ENCODE measurements around the gene IGF1R. TPM values are rescaled to one million over a fixed set of nuclear protein-coding genes. Genes with fewer than 3 reads are reported as not detected.

Gene IGF1R
- total RNA-seq, 2 donors from 2014 or later: 115 to 119 TPM

DNA sequence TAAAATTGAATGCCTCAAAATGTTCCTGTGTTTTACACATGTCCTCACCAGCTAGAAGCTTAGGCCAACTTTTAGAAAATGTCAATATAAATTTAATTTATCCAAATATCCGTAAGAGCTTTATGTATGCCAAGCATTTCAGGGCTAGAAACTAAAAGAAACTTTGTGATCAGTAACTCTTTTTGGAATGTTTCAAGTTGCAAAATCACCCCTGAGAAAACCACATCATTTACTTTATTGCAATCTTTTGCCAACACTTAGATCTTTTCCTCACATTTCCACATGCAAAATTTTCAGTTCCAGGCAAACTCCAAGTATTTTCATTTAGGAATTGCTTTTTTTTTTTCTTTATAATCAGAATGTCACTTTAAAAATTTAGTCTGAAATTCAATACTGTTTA lies 20.1 kb upstream of the IGF1R start:
- DNase-seq: no peak
- Histone ChIP-seq H3K4me3 (ENCODE audit: low read length) (no peak overlapping the region), H3K27ac (ENCODE audit: low read depth, low read length) (no peak overlapping the region), H3K9ac (ENCODE audit: extremely low read depth, low read length, poor library complexity, severe bottlenecking) (no peak overlapping the region), H3K36me3 (ENCODE audit: control insufficient read depth, insufficient read depth, low read length) (no peaks in the 10 kb centered on the region), H3K27me3 (ENCODE audit: control insufficient read depth, insufficient read depth, low read length, poor library complexity, severe bottlenecking) (no peaks in the 10 kb centered on the region), H3K9me3 (ENCODE audit: control insufficient read depth, low read length) (no peaks in the 10 kb centered on the region), H3K4me1 (ENCODE audit: control insufficient read depth, insufficient read depth, low read length) (no peaks in the 10 kb centered on the region)
- Mint-ChIP-seq H3K36me3 (ENCODE audit: low read depth) (no peaks in the 10 kb centered on the region), H3K4me3 (no peak overlapping the region), H3K9me3 (no peaks in the 10 kb centered on the region), H3K27ac (no peak overlapping the region), H3K4me1 (no peaks in the 10 kb centered on the region), H3K27me3 (ENCODE audit: insufficient read depth) (no peaks in the 10 kb centered on the region)
- WGBS, 2 experiments (ENCODE audit: insufficient coverage in 1 of 2, insufficient read length in 1 of 2): 86 to 91% methylated on average over 1 of the region's 1 CpG
- TF ChIP-seq, protein P1, sequence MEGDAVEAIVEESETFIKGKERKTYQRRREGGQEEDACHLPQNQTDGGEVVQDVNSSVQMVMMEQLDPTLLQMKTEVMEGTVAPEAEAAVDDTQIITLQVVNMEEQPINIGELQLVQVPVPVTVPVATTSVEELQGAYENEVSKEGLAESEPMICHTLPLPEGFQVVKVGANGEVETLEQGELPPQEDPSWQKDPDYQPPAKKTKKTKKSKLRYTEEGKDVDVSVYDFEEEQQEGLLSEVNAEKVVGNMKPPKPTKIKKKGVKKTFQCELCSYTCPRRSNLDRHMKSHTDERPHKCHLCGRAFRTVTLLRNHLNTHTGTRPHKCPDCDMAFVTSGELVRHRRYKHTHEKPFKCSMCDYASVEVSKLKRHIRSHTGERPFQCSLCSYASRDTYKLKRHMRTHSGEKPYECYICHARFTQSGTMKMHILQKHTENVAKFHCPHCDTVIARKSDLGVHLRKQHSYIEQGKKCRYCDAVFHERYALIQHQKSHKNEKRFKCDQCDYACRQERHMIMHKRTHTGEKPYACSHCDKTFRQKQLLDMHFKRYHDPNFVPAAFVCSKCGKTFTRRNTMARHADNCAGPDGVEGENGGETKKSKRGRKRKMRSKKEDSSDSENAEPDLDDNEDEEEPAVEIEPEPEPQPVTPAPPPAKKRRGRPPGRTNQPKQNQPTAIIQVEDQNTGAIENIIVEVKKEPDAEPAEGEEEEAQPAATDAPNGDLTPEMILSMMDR (conservative IDR thresholded peaks at IDR 0.05): no peak

DNA sequence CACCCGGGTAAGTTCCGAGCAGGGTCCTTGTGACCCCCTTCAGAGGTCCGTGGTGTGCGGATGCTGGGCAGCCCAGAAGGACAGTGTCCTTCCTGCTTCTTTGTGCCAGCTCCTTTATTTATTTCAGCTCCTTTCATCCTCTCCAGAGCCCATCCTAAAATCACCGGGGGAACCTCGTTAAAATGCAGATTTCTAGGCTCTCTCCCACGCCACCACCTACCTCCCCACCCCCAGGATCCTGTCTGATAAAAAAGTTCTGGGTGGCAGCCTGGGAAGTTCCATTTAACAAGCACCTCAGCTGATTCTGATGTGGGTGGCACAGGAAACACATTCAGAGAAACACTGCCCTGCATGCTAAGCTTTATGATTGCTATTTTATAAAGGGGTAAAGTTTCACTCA lies 12.5 kb upstream of the IGF1R start:
- H3K4me1 ChIP-seq (ENCODE audit: control insufficient read depth, insufficient read depth, low read length): no peaks in the 10 kb centered on the region
- H3K36me3 ChIP-seq (ENCODE audit: control insufficient read depth, insufficient read depth, low read length): no peaks in the 10 kb centered on the region
- 67 to 75% methylated on average over 4 to 7 of the region's 7 CpGs for WGBS, 2 experiments (ENCODE audit: insufficient coverage in 1 of 2, insufficient read length in 1 of 2)
- no peaks in the 10 kb centered on the region for H3K9me3 ChIP-seq (ENCODE audit: control insufficient read depth, low read length)
- Mint-ChIP-seq H3K27me3 (ENCODE audit: insufficient read depth) (peaks cover 16% of the 10 kb centered on the region), H3K4me1 (peaks cover 4% of the 10 kb centered on the region), H3K4me3 (no peak overlapping the region), H3K36me3 (ENCODE audit: low read depth) (no peaks in the 10 kb centered on the region), H3K27ac (no peak overlapping the region), H3K9me3 (no peaks in the 10 kb centered on the region)
- TF ChIP-seq, protein P1 (conservative IDR thresholded peaks at IDR 0.05): no peak
- no peak overlapping the region for H3K27ac ChIP-seq (ENCODE audit: low read depth, low read length)
- no peaks in the 10 kb centered on the region for H3K27me3 ChIP-seq (ENCODE audit: control insufficient read depth, insufficient read depth, low read length, poor library complexity, severe bottlenecking)
- no peak overlapping the region for H3K4me3 ChIP-seq (ENCODE audit: low read length)
- DNase-seq: no peak
- no peak overlapping the region for H3K9ac ChIP-seq (ENCODE audit: extremely low read depth, low read length, poor library complexity, severe bottlenecking)

DNA sequence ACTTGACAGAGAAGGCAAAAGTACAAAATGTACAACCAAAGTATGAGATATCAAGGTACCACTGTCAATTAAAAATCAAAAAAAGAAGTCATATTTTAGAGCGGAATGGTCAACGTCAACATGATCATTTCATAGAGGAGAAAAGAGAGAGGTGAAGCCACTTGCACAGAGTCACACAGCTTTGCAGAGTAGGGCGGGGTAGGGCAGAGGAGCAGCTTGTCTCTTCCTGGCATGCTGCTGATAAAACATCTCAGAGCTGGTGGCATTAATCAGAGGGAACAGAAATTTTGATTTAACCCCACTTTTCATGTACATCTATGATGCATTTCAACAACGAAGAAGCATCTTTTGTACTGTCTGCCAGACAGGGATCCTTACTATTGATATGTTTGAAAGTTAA lies 5.2 kb upstream of the IGF1R start:
- Mint-ChIP-seq H3K4me1 (no peaks in the 10 kb centered on the region), H3K27ac (no peak overlapping the region), H3K36me3 (ENCODE audit: low read depth) (no peaks in the 10 kb centered on the region), H3K4me3 (no peak overlapping the region), H3K9me3 (no peaks in the 10 kb centered on the region), H3K27me3 (ENCODE audit: insufficient read depth) (peaks cover 8% of the 10 kb centered on the region)
- H3K9ac ChIP-seq (ENCODE audit: extremely low read depth, low read length, poor library complexity, severe bottlenecking): no peak overlapping the region
- H3K27ac ChIP-seq (ENCODE audit: low read depth, low read length): no peak overlapping the region
- no peak overlapping the region for H3K4me3 ChIP-seq (ENCODE audit: low read length)
- TF ChIP-seq, protein P1 (conservative IDR thresholded peaks at IDR 0.05): no peak
- no peaks in the 10 kb centered on the region for H3K9me3 ChIP-seq (ENCODE audit: control insufficient read depth, low read length)
- no peak for DNase-seq
- 95 to 97% methylated on average over 3 to 4 of the region's 4 CpGs for WGBS, 2 experiments (ENCODE audit: insufficient coverage in 1 of 2, insufficient read length in 1 of 2)
- no peaks in the 10 kb centered on the region for H3K36me3 ChIP-seq (ENCODE audit: control insufficient read depth, insufficient read depth, low read length)
- peaks cover 9% of the 10 kb centered on the region for H3K27me3 ChIP-seq (ENCODE audit: control insufficient read depth, insufficient read depth, low read length, poor library complexity, severe bottlenecking)
- no peaks in the 10 kb centered on the region for H3K4me1 ChIP-seq (ENCODE audit: control insufficient read depth, insufficient read depth, low read length)
